GM19043 (cell line): ENCODE data around the gene FNIP2.

ENCODE experiments used
- ATAC-seq: cut with Tn5 transposase; IDR thresholded peaks from one replicate; pipeline ENCODE4 v1.9.1; 2021; ENCODE audit warnings: low read depth; ENCODE audit not compliant: unreplicated experiment

The FNIP2 gene

GRCh38 chr4:158760866-158761265 lies 8.0 kb upstream of the FNIP2 start:
- ATAC-seq = no peak

- ATAC-seq = no peak
These were observed 6.3 kb upstream of the FNIP2 start for GRCh38 chr4:158762553-158762952.

- ATAC-seq = no peak
These were observed 5.4 kb upstream of the FNIP2 start for GRCh38 chr4:158763462-158763861.

- ATAC-seq = no peak
These were observed 2.3 kb upstream of the FNIP2 start for GRCh38 chr4:158766434-158767044.

- ATAC-seq = no peak
These were observed 1.4 kb upstream of the FNIP2 start for GRCh38 chr4:158767451-158767850.

GRCh38 chr4:158769175-158769921 lies 522 bp downstream of the FNIP2 start:
- ATAC-seq = peak; percentile 41

GRCh38 chr4:158770671-158771070 lies 1.8 kb downstream of the FNIP2 start:
- no peak for ATAC-seq

GRCh38 chr4:158771776-158772175 lies 3.0 kb downstream of the FNIP2 start:
- no peak for ATAC-seq

- no peak for ATAC-seq
These were observed 6.3 kb downstream of the FNIP2 start for GRCh38 chr4:158775091-158775651.

GRCh38 chr4:158776106-158776505 lies 7.3 kb downstream of the FNIP2 start:
- no peak for ATAC-seq

GRCh38 chr4:158777423-158778155 lies 8.8 kb downstream of the FNIP2 start:
- peak; percentile 13 for ATAC-seq

GRCh38 chr4:158778156-158778711 lies 9.4 kb downstream of the FNIP2 start:
- peak; percentile 97 for ATAC-seq

GRCh38 chr4:158778712-158779111 lies 9.9 kb downstream of the FNIP2 start:
- ATAC-seq = no peak

- ATAC-seq = no peak
These were observed 13.1 kb downstream of the FNIP2 start for GRCh38 chr4:158781963-158782362.

GRCh38 chr4:158782551-158783360 lies 13.9 kb downstream of the FNIP2 start:
- peak; percentile 37 for ATAC-seq

GRCh38 chr4:158783785-158784184 lies 15.0 kb downstream of the FNIP2 start:
- no peak for ATAC-seq

- ATAC-seq = no peak
These were observed 16.9 kb downstream of the FNIP2 start for GRCh38 chr4:158785718-158786117.

- no peak for ATAC-seq
These were observed 17.3 kb downstream of the FNIP2 start for GRCh38 chr4:158786121-158786601.

GRCh38 chr4:158786955-158787354 lies 18.1 kb downstream of the FNIP2 start:
- no peak for ATAC-seq
